HK-2 (cell line): ENCODE measurements around the gene KLF6.

Experiments used
- DNase-seq: peaks from one replicate; pipeline ENCODE4 v3.0.0-alpha.2; 2018; ENCODE audit not compliant: unreplicated experiment

Gene KLF6

GRCh38 chr10:3729397-3729976 lies 55.5 kb downstream of the KLF6 start:
- peak; percentile 19 for DNase-seq

GRCh38 chr10:3728563-3728962 lies 56.4 kb downstream of the KLF6 start:
- no peak for DNase-seq

- DNase-seq: no peak
Measured at GRCh38 chr10:3727268-3727667, 57.7 kb downstream of the KLF6 start.
